NCI-H345 treated with DMSO at 0.1 percent for 48 hours (cell line): ENCODE measurements around the gene RIPPLY2.
"Not testable (repeated sequence)": the region's sequence is repeated elsewhere in the genome, so short reads cannot be mapped to it uniquely, and the experiment has no call there.

Source experiments
- DNase-seq: peaks from one replicate; lab custom pipeline; 2025; ENCODE audit not compliant: unreplicated experiment; lab: John Stamatoyannopoulos, UW

Gene RIPPLY2, protein sequence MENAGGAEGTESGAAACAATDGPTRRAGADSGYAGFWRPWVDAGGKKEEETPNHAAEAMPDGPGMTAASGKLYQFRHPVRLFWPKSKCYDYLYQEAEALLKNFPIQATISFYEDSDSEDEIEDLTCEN

DNA sequence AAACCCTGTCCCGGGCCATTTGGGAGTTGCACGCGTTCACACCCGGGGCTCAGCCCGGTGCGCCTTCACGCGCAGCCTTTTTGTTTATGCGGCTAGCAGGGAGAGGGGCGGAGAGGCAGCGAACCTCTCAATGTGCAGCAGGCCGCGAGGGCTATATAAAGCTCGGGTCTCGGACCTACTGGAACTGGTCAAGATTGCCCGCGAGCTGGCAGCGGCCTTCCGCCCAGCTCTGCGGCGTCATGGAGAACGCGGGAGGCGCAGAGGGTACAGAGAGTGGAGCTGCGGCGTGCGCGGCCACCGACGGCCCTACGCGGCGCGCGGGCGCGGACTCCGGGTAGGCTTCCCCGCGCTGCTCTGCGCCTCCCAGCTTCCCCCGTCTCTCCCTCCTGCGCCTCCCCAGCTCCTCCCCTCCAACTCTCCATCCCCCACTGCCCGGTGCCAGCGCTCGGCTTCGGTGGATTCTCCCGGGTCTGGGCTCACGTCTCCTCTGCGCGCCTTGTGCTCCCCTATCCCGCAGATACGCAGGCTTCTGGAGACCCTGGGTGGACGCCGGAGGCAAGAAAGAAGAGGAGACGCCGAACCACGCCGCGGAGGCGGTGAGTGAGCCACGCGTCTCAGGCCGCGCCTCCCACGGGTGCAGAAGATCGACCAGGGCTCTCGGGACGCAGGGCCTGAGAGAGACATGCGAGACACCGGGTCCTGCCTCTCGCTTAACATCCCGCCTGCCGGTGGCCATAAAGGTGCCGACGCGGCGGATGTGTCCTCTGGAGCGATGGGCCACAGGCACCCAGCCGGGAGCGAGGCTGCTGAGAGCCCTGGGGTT is at the start of gene RIPPLY2:
RIPPLY2 (plus strand) TSS at position 183 of the 823 bp plus-strand sequence; CDS start at position 240, 57 bp downstream.
- peak; percentile 64 for DNase-seq

DNA sequence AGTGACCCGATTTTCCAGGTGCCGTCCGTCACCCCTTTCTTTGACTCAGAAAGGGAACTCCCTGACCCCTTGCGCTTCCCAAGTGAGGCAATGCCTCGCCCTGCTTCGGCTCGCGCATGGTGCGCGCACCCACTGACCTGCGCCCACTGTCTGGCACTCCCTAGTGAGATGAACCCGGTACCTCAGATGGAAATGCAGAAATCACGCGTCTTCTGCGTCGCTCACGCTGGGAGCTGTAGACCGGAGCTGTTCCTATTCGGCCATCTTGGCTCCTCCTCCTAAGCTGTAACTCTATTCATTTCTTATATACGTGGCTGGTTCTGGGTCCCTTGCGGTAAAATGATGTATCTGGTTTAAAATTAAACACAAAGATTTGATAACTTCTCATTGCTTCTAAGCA is 49.7 kb upstream of the RIPPLY2 start:
- not testable (repeated sequence) for DNase-seq

DNA sequence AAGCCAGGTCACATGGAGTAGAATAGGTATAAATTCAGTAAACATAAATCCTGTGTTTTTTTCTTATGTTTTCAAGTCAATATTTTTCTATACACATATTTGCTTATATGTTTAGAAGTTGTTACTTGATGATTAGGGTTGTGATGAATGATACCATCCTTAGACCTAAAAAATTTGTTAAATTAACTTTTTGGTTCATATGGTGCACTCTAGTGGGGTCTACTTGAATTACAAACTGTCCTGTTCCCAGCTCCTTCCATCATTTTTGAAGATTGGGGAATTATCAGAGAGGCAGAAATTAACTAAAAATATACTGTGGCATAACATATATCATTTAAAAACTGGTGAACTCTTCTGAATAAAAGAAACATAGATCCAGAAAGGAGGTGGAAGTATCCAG is 48.3 kb upstream of the RIPPLY2 start:
- no peak for DNase-seq

DNA sequence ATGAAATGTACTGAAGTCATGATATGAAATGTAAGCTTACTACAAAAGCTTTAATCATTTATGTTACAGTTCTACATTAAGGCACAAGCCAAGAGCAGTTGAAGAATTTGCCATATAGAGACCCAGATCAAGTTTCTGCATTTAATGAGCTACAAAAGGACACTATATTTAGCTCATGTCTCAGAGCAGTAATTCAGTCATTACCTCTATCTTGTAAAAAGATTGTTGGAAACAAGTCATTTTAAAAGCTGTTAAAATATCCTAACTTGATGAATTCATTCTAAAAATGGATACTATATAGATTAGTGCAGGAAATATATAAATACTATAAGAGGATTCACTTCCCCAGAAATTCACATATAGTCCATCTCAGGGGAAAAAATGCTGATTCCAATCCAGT is 45.2 kb upstream of the RIPPLY2 start:
- no peak for DNase-seq

DNA sequence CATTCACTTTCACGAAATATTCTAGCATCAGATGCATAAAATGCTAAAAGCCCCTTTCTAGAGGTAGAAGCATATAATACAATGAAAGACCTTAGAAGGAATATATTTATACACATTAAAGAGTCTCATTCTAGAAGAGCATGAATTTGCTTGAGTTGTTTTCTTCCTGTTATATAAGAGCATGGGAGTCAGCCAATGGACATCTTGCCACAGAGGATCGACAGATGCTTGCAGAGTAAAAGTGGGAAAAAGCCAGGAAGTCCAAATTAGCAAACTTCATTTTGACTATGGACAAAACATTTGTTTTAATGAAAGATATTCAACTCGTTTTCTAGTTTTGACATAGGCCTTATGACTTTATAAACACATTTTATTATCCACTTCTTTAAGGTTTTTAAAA is 44.2 kb upstream of the RIPPLY2 start:
- no peak for DNase-seq

DNA sequence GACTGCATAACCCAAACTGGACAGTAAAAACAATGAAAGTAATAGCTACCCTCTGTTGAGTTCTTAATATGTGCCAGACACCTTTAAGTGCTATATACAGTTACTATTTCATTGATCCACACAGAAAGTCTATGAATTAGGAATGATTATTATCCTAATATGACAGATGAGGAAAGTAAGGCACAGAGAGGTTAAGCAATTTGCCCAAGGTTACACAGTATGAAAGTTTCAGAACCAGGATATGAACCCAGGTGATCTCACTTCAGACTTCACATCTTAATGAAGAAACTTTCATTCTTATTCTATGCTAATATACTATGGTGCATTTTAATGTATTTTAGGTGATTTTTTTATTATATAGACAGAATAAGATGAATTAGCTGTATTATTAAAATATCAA is 40.6 kb upstream of the RIPPLY2 start:
- DNase-seq = no peak

DNA sequence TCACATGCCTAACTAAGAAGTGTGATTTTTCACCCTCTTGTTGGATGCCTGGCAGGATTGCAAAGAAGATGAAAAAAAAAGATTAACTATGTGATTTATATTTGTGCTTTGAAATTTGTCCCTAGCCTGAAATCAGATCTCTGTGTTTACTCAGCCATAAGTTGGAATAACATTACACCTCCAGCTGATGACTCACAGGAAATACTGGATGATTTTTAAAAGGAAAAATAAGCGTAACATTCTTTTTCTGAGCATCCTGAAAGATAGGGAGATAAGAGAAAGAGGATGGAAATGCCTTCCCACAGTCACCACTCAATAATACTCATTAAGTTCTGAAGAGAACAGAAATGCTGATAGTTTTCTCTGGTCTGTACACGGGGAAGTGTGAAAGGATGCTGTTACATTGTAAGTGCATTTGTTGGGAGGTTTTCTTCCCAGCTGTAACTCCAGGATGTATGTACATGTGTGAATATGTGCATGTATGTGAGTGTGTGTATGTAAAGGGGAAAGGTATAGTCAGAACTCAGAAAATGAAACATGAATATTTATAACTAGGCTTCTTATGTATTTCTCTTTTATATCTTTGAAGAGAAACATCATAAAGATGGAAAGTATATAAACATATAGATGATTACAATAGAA is 37.4 kb upstream of the RIPPLY2 start:
- DNase-seq = no peak

DNA sequence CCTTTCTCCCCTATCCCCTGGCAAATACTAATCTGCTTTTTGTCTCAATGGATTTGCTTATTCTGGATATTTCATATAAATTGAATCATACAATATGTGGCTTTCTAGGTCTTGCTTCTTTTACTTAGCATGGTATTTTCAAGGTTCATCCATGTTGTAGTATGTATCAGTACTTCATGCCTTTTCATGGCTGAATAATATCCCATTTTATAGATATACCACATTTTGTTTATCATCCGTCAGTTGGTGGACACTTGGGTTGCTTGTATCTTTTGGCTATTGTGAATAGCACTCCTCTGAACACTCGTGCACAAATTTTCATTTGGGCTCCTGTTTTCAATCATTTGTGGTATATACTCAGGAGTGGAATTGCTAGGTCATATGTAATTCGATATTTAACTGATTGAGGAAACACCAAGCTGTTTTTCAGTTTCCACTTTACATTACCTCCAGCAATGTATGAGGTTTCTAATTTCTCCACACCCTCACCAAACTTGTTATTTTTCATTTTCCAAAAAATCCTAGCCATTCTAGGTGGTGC is 30.5 kb upstream of the RIPPLY2 start:
- no peak for DNase-seq

DNA sequence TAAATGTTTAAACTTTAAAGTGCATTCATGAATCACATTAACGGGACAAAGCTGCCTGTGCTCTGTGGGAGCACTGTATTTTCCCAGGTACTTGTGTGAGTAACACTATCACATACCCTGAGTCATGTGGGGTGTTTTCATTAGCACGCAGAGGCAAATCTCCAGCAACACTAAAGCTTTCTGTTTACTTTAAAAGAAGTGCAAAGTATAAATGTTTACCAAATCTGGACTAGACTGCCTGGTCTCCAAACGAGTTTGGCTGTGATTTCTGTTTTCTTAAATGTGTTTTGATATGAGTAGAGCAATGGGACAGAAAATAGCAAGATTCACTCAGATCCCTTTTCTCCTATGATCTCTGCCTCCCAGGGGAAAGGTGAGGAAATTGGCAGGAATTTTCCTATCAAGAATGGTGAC is 28.8 kb upstream of the RIPPLY2 start:
- no peak for DNase-seq

DNA sequence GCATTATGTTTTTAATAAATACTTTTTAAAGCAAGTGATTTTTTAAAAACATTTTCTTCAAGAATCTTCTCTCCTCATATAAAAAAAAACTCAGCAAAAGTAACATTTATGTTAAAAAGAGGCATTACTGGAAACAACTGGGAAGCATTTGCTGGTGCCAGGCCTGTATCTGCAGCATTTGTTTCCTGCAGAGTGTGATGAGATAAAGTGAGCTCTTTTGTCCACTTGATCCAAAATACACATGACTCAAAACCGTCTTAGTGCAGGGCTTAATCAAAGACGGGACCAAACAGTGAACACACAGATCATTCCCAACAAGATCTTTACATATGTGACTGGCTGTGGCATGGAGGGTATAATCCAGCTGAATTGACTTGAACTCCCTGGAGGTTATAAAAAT is 28.3 kb upstream of the RIPPLY2 start:
- no peak for DNase-seq

DNA sequence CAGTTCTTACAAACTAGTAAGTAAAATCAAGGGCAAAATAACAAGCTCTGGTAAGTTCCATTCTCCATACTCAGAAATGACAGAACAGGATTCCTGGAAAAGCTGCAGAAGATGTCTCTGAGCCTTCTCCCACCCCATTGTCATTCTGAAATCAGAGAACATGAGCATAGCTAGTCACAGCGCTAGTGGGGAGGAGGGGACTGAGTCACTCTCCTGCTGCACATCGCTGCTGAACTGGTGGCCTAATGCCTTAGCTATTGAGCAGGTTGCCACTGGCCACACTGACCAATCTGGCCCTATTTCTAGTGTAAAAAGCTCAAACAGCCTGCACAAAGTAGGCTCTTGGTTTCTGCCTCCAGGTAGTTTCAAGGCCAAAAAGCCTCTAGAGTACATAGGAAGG is 26.1 kb upstream of the RIPPLY2 start:
- no peak for DNase-seq

DNA sequence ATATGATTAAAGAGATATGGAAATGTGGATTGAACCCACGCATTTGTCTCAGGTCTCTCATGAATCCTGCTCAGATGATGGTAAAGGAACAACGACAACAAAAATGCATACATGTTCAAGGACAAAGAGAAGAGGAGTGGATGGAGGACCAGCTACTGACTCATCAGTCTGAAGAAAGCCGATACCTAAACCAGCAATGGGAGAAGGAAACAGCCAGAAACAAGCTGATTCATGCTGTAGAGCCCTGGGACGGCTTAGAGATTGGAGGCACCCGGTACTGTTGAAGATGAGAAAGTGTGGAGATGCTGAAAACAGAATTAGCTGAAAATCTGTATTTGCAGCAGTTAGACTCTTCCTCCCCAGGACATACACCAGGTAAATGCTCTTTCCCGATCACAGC is 14.4 kb upstream of the RIPPLY2 start:
- no peak for DNase-seq

DNA sequence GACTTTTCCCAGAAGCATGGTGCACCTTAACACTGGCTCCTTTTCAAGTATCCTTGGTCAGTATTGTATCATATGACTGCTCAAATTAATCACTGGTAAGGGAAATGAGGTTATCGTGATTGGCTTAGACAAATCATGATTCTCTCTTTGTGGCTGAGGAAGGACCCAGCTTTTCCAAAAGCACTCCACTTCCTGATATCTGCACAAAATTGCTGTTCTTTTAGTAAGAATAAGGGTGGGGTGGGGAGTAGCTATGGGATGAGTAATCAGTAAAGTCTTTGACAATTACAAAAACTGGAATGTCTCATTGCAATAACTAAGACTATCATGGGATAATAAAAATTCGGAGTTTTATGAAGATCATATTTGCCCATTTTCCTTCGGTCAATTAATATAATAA is 9.0 kb upstream of the RIPPLY2 start:
- DNase-seq = no peak

DNA sequence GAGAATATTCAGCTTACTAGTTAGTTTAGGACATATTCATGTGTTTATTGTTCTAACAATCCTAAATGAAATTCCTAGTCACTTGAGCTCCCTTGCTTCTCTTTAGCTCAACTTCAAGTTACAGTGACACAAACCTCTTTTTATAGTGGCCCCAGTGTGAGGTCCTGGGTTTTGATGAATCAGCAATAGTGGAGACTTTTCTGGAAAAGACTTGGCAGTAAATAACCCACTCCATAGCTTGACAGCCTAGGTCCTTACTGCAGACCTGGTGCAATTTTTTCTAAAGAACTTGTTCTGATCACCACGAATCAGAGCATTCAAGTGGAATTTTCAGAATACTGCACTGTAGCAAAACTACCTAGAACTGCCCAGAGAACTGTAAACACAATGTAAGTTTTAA is 6.9 kb upstream of the RIPPLY2 start:
- no peak for DNase-seq

DNA sequence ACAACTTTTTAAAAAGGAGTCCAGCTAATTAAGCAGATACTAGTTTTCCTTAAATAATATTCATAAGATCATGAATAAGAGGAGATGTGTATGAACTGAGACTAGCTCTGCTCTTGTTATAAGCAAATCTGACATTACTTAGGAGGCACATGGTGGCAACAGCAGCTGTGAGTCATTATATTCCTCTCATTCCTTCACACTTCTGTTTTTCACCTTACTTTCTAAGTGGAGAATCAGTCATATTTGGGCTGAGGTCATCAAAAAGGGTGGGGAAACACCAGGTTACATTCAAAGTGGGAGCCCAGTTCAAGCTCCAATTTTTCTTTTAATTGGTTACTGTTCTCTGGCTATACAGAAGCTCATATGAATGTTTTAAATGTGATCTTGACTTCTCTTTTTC is 6.0 kb upstream of the RIPPLY2 start:
- DNase-seq = no peak

DNA sequence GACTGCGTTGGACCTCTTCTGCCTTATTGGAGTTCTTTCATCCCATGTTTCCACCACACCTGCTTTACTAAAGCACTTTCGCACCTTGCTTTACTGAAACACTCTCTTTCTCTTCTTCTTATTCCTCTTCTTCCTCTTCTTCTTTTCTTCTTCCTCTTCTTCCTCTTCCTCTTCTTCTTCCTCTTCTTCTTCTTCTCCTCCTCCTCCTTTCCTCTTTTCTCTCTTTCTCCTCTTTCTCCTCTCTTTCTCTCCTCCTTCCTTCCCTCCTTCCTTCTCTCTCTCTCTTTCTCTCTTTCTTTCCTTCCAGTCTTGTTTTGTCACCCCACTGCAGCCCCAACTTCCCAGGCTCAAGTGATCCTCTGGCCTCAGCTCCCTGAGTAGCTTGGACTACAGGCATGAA is 4.0 kb upstream of the RIPPLY2 start:
- no peak for DNase-seq

DNA sequence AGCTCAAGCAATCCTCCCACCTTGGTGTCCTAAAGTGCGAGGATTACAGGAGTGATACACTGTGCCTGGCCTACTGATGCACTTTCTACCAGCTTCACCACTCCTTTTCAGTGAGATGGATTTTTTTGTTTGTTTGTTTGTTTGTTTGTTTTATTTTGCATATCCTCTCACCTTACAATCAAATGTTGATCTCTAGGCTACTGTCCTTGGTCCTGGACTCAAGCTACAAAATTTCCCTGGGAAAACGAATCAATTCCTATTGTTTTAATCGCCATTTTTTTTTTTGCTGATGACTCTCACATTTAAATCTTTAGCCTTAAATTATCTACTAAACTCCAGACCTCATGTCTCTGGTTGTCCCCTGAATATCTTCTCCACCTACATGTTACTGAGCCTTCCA is 3.5 kb upstream of the RIPPLY2 start:
- no peak for DNase-seq

DNA sequence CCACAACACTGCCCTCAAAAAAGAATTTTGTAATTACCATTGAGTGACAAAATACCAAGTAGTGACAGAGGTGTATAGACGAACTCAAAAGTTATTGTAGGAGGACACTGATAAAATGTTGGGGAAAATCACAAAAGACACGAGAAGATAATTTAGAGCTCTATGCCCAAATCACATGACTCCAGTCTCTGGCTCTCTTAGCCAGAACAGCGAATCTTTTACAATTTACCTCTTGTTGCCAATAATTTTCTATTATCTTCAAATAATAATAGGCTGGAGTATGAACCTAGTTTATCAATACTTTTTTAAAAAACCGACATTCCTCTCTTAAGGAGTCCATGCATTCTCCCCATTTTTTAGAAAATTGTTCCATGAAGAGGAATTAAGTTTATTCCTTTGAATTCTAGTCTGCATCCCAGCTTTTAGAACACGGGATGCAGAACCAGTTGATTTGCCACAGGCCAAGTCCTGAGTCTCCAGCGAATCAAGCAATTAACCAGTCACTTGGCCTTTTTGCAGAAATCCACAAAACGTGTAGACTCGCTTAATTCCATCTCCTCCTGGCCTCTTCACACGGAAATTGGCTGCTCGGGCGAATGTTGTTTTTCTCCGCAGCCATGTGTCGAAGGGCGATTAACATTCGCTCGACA is 507 bp upstream of the RIPPLY2 start:
- no peak for DNase-seq

DNA sequence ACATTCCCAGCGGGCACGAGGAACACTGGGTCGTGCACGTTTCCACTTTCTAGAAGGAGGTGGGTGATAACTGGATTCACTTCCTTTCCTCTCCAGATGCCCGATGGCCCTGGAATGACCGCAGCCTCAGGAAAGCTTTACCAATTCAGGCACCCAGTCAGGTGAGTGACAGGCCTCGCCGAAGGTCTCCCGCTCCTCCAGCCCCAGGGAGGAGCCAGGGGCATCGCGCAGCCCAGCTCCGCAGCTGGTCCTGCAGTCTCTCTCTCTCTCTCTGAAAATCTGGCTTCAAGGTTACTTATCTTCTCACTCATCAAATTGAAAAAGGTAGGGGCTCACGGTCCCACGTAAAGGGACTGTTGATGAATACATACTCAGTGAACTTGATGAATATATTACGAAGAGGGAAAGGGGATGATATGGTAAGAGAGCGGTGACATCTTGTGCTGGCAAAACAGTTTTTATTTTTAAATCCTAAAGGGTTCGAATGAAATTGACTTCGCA is 891 bp downstream of the RIPPLY2 start:
- DNase-seq = peak; percentile 61

DNA sequence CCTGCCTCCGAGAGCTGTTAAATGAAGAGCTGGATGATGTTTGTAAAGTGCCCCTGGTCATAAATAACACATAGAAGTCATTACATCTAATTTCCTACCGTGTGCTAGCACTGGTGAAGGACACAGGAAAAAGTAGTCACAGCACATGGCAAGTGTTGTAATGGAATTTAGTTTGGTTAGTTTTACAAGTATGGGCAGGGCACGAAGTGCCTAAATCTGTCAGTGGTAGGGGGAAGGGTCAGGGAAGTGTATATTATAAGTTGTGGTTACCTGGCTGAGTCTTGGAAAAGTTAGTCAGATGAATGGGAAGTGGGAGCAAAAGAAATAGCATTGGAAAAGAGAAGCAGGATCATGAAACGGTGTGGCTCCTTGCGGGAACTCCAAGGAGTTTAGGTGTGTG is 1.6 kb downstream of the RIPPLY2 start:
- DNase-seq = no peak
